Left renal pelvis (tissue), 4 donors: ENCODE measurements around the gene ANKHD1. TPM values are rescaled to one million over a fixed set of nuclear protein-coding genes. Genes with fewer than 3 reads are reported as not detected.
"Not testable (repeated sequence)": the region's sequence is repeated elsewhere in the genome, so short reads cannot be mapped to it uniquely, and the experiment has no call there.

Source experiments
- DNase-seq, 4 donors: peaks; one replicate each; pipeline ENCODE4 v3.0.0-alpha.2; 2013; ENCODE audit warnings: low read depth in 4 of 4, low spot score in 3 of 4
- polyA plus RNA-seq, 4 donors: library from polyadenylated mRNA; unstranded; fragments of 120-200 nt; gene quantifications; one replicate each; pipeline ENCODE4 v1.2.1, GENCODE V29; 2013; ENCODE audit not compliant: insufficient read length in 4 of 4

The ANKHD1 gene
- polyA plus RNA-seq, 4 donors: 95.9 to 125 (median 111) TPM

- DNase-seq: not testable (repeated sequence)
Measured at GRCh38 chr5:140421375-140421774, 19.7 kb downstream of the ANKHD1 start.

GRCh38 chr5:140423609-140424008 lies 22.0 kb downstream of the ANKHD1 start:
- DNase-seq: no peak

GRCh38 chr5:140424135-140424534 lies 22.5 kb downstream of the ANKHD1 start:
- DNase-seq: no peak

GRCh38 chr5:140427726-140428125 lies 26.1 kb downstream of the ANKHD1 start:
- DNase-seq: not testable (repeated sequence)

- no peak for DNase-seq
Measured at GRCh38 chr5:140429724-140430123, 28.1 kb downstream of the ANKHD1 start.

GRCh38 chr5:140432212-140432611 lies 30.6 kb downstream of the ANKHD1 start:
- DNase-seq: no peak

- no peak for DNase-seq
Measured at GRCh38 chr5:140432916-140433315, 31.3 kb downstream of the ANKHD1 start.

GRCh38 chr5:140457368-140457767 lies 55.7 kb downstream of the ANKHD1 start:
- DNase-seq: not testable (repeated sequence)

GRCh38 chr5:140466981-140467742 lies 65.5 kb downstream of the ANKHD1 start:
- DNase-seq: no peak

- DNase-seq: no peak
Measured at GRCh38 chr5:140468188-140468587, 66.6 kb downstream of the ANKHD1 start.

- DNase-seq: no peak
Measured at GRCh38 chr5:140469259-140469658, 67.6 kb downstream of the ANKHD1 start.

- DNase-seq: no peak
Measured at GRCh38 chr5:140480310-140481014, 78.8 kb downstream of the ANKHD1 start.

- DNase-seq: no peak
Measured at GRCh38 chr5:140481758-140482157, 80.1 kb downstream of the ANKHD1 start.

- no peak for DNase-seq
Measured at GRCh38 chr5:140483055-140483454, 81.4 kb downstream of the ANKHD1 start.

GRCh38 chr5:140488141-140488540 lies 86.5 kb downstream of the ANKHD1 start:
- DNase-seq: not testable (repeated sequence)

- no peak for DNase-seq
Measured at GRCh38 chr5:140488914-140489313, 87.3 kb downstream of the ANKHD1 start.

- no peak for DNase-seq
Measured at GRCh38 chr5:140497897-140498296, 96.3 kb downstream of the ANKHD1 start.

- no peak for DNase-seq
Measured at GRCh38 chr5:140498591-140498990, 97.0 kb downstream of the ANKHD1 start.

GRCh38 chr5:140502834-140503233 lies 101.2 kb downstream of the ANKHD1 start:
- no peak for DNase-seq

GRCh38 chr5:140509898-140510297 lies 108.3 kb downstream of the ANKHD1 start:
- no peak for DNase-seq

- no peak for DNase-seq
Measured at GRCh38 chr5:140513124-140513523, 111.5 kb downstream of the ANKHD1 start.

- no peak for DNase-seq
Measured at GRCh38 chr5:140524003-140524402, 122.4 kb downstream of the ANKHD1 start.
